ENCODE measurements around the gene CPLX1. TPM values are rescaled to one million over a fixed set of nuclear protein-coding genes. Genes with fewer than 3 reads are reported as not detected.

CPLX1 gene
- total and polyA plus RNA-seq, 2 donors (not counting 1 experiment from before 2014, with no cell fraction given): 0.03 to 0.66 TPM

GRCh38 chr4:848803-849477 lies 23.0 kb upstream of the CPLX1 start:
- no peaks in the 10 kb centered on the region for H4K20me1 ChIP-seq (ENCODE audit: control insufficient read depth, extremely low read depth, insufficient read depth, low read length)
- H3K4me1 ChIP-seq (ENCODE audit: control insufficient read depth, extremely low read depth, insufficient read depth, low read length): peaks cover 8% of the 10 kb centered on the region
- no peak overlapping the region for H3K4me3 ChIP-seq (replicated peaks in 1 of 4; ENCODE audit: control extremely low read depth in 1 of 4, insufficient read depth in 1 of 4, low read depth in 3 of 4, low read length in 4 of 4)
- H3K9me3 ChIP-seq (ENCODE audit: control insufficient read depth, insufficient read depth, low read depth, low read length): no peaks in the 10 kb centered on the region
- H3K4me2 ChIP-seq (ENCODE audit: extremely low read depth, insufficient read depth, low read length): no peak overlapping the region
- H3K9ac ChIP-seq (ENCODE audit: insufficient read depth, low read length): no peak overlapping the region
- peak in 1 of 2 donors; percentile 16 for DNase-seq (ENCODE audit: low read depth in 2 of 2)
- TF ChIP-seq CTCF (conservative IDR thresholded peaks at IDR 0.05 in 1 of 2, IDR thresholded peaks at IDR 0.05 in 1 of 2; ENCODE audit: low read depth in 1 of 2, low read length in 2 of 2) (no peak), EZH2 (IDR thresholded peaks at IDR 0.05; ENCODE audit: low read length, missing control alignments) (no peak)
- no peaks in the 10 kb centered on the region for H3K79me2 ChIP-seq (ENCODE audit: control insufficient read depth, insufficient read depth, low read length)
- H2AFZ ChIP-seq (ENCODE audit: low read length): no peak overlapping the region
- H3K27me3 ChIP-seq (ENCODE audit: control insufficient read depth, insufficient read depth, low read length): no peaks in the 10 kb centered on the region
- no peak overlapping the region for H3K27ac ChIP-seq (ENCODE audit: insufficient read depth, low read length)
- peaks cover 16% of the 10 kb centered on the region for H3K36me3 ChIP-seq (ENCODE audit: control insufficient read depth, insufficient read depth, low read length)

- Histone ChIP-seq H2AFZ (ENCODE audit: low read length) (no peak overlapping the region), H3K36me3 (ENCODE audit: control insufficient read depth, insufficient read depth, low read length) (peaks cover 16% of the 10 kb centered on the region), H3K4me2 (ENCODE audit: extremely low read depth, insufficient read depth, low read length) (no peak overlapping the region), H3K27me3 (ENCODE audit: control insufficient read depth, insufficient read depth, low read length) (no peaks in the 10 kb centered on the region), H3K27ac (ENCODE audit: insufficient read depth, low read length) (no peak overlapping the region), H3K4me1 (ENCODE audit: control insufficient read depth, extremely low read depth, insufficient read depth, low read length) (peaks cover 8% of the 10 kb centered on the region), H3K79me2 (ENCODE audit: control insufficient read depth, insufficient read depth, low read length) (no peaks in the 10 kb centered on the region), H3K4me3 (replicated peaks in 1 of 4; ENCODE audit: control extremely low read depth in 1 of 4, insufficient read depth in 1 of 4, low read depth in 3 of 4, low read length in 4 of 4) (no peak overlapping the region), H3K9me3 (ENCODE audit: control insufficient read depth, insufficient read depth, low read depth, low read length) (no peaks in the 10 kb centered on the region), H3K9ac (ENCODE audit: insufficient read depth, low read length) (no peak overlapping the region), H4K20me1 (ENCODE audit: control insufficient read depth, extremely low read depth, insufficient read depth, low read length) (no peaks in the 10 kb centered on the region)
- no peak for DNase-seq (ENCODE audit: low read depth in 2 of 2)
- TF ChIP-seq CTCF (conservative IDR thresholded peaks at IDR 0.05 in 1 of 2, IDR thresholded peaks at IDR 0.05 in 1 of 2; ENCODE audit: low read depth in 1 of 2, low read length in 2 of 2) (no peak), EZH2 (IDR thresholded peaks at IDR 0.05; ENCODE audit: low read length, missing control alignments) (no peak)
These were observed 22.4 kb upstream of the CPLX1 start for GRCh38 chr4:848307-848691.

- Histone ChIP-seq H3K27ac (ENCODE audit: insufficient read depth, low read length) (no peak overlapping the region), H3K4me2 (ENCODE audit: extremely low read depth, insufficient read depth, low read length) (no peak overlapping the region), H3K9me3 (ENCODE audit: control insufficient read depth, insufficient read depth, low read depth, low read length) (no peaks in the 10 kb centered on the region), H3K36me3 (ENCODE audit: control insufficient read depth, insufficient read depth, low read length) (peaks cover 12% of the 10 kb centered on the region), H3K9ac (ENCODE audit: insufficient read depth, low read length) (no peak overlapping the region), H4K20me1 (ENCODE audit: control insufficient read depth, extremely low read depth, insufficient read depth, low read length) (no peaks in the 10 kb centered on the region), H3K4me1 (ENCODE audit: control insufficient read depth, extremely low read depth, insufficient read depth, low read length) (peaks cover 8% of the 10 kb centered on the region), H3K4me3 (replicated peaks in 1 of 4; ENCODE audit: control extremely low read depth in 1 of 4, insufficient read depth in 1 of 4, low read depth in 3 of 4, low read length in 4 of 4) (no peak overlapping the region), H2AFZ (ENCODE audit: low read length) (no peak overlapping the region), H3K27me3 (ENCODE audit: control insufficient read depth, insufficient read depth, low read length) (no peaks in the 10 kb centered on the region), H3K79me2 (ENCODE audit: control insufficient read depth, insufficient read depth, low read length) (no peaks in the 10 kb centered on the region)
- TF ChIP-seq EZH2 (IDR thresholded peaks at IDR 0.05; ENCODE audit: low read length, missing control alignments) (no peak), CTCF (conservative IDR thresholded peaks at IDR 0.05 in 1 of 2, IDR thresholded peaks at IDR 0.05 in 1 of 2; ENCODE audit: low read depth in 1 of 2, low read length in 2 of 2) (no peak)
- DNase-seq (ENCODE audit: low read depth in 2 of 2): peak; percentile 21 to 37
These were observed 19.9 kb upstream of the CPLX1 start for GRCh38 chr4:845836-846251.
